ENCODE measurements around the gene SPDYE5.
"Not testable (repeated sequence)": the region's sequence is repeated elsewhere in the genome, so short reads cannot be mapped to it uniquely, and the experiment has no call there.

Gene SPDYE5

GRCh38 chr7:75492020-75492419 lies at the start of gene SPDYE5:
Gene SPDYE5, plus strand, starts transcription at chr7:75492320. Its CDS starts 1,728 bp downstream, at chr7:75494048.
- DNase-seq = not testable (repeated sequence)

- DNase-seq = peak; percentile 8
Observed at GRCh38 chr7:75442465-75443111, 49.5 kb upstream of the SPDYE5 start.

GRCh38 chr7:75449946-75450345 lies 42.2 kb upstream of the SPDYE5 start:
- not testable (repeated sequence) for DNase-seq

GRCh38 chr7:75452494-75452955 lies 39.6 kb upstream of the SPDYE5 start:
- DNase-seq = not testable (repeated sequence)

GRCh38 chr7:75456403-75456802 lies 35.7 kb upstream of the SPDYE5 start:
- DNase-seq = not testable (repeated sequence)

- not testable (repeated sequence) for DNase-seq
Observed at GRCh38 chr7:75458034-75458433, 34.1 kb upstream of the SPDYE5 start.

GRCh38 chr7:75460541-75460940 lies 31.6 kb upstream of the SPDYE5 start:
- DNase-seq = not testable (repeated sequence)

- not testable (repeated sequence) for DNase-seq
Observed at GRCh38 chr7:75470166-75470565, 22.0 kb upstream of the SPDYE5 start.

GRCh38 chr7:75477457-75477856 lies 14.7 kb upstream of the SPDYE5 start:
- not testable (repeated sequence) for DNase-seq

GRCh38 chr7:75480313-75480712 lies 11.8 kb upstream of the SPDYE5 start:
- not testable (repeated sequence) for DNase-seq

GRCh38 chr7:75485355-75485978 lies 6.7 kb upstream of the SPDYE5 start:
- DNase-seq = not testable (repeated sequence)

GRCh38 chr7:75485979-75486643 lies 6.0 kb upstream of the SPDYE5 start, which contains the start of gene POM121C:
Gene POM121C, minus strand, starts transcription at chr7:75486299. Its CDS starts 44,803 bp downstream, at chr7:75441496.
- peak; percentile 80 for DNase-seq

GRCh38 chr7:75509033-75509432 lies 16.9 kb downstream of the SPDYE5 start:
- DNase-seq = not testable (repeated sequence)

GRCh38 chr7:75518842-75519241 lies 26.7 kb downstream of the SPDYE5 start:
- DNase-seq = not testable (repeated sequence)

- not testable (repeated sequence) for DNase-seq
Observed at GRCh38 chr7:75521727-75522126, 29.6 kb downstream of the SPDYE5 start.

GRCh38 chr7:75527224-75527722 lies 35.2 kb downstream of the SPDYE5 start:
- DNase-seq = not testable (repeated sequence)

GRCh38 chr7:75531359-75531821 lies 39.3 kb downstream of the SPDYE5 start:
- DNase-seq = no peak

- DNase-seq = no peak
Observed at GRCh38 chr7:75532639-75533038, 40.5 kb downstream of the SPDYE5 start.

GRCh38 chr7:75533926-75534325 lies 41.8 kb downstream of the SPDYE5 start:
- no peak for DNase-seq

- no peak for DNase-seq
Observed at GRCh38 chr7:75534727-75535307, 42.7 kb downstream of the SPDYE5 start.

- no peak for DNase-seq
Observed at GRCh38 chr7:75536491-75536890, 44.4 kb downstream of the SPDYE5 start.

- DNase-seq = no peak
Observed at GRCh38 chr7:75536940-75537538, 44.9 kb downstream of the SPDYE5 start.

All from DMS79 (cell line).